SK-N-SH (cell line): ENCODE results near the gene SNCAIP. TPM values are rescaled to one million over a fixed set of nuclear protein-coding genes. Genes with fewer than 3 reads are reported as not detected.

ENCODE experiments used
- CTCF ChIA-PET: fragments of 300-600, 350-600 bp; formaldehyde crosslinking; extraction: SDS; loops from one replicate; lab custom pipeline; 2021; lab: Yijun Ruan, JAX
- POLR2A ChIA-PET: fragments of 350-600 bp; sonication (Branson Sonifier 250); formaldehyde crosslinking; extraction: SDS; loops from one replicate; lab custom pipeline; 2020; ENCODE audit warnings: antibody characterized with exemption, inconsistent platforms; lab: Yijun Ruan, JAX
- DNase-seq: peaks from one replicate; pipeline ENCODE4 v3.0.0; 2012
- H2AFZ ChIP-seq: fragments of 200-600 bp; sonication (generic); 2 replicates; pipeline ENCODE4 v1.8.1; 2016; ENCODE audit warnings: antibody characterized with exemption, mild to moderate bottlenecking, low read depth
- H3F3A ChIP-seq: fragments of 200-600 bp; sonication (generic); replicated peaks from 2 replicates; pipeline ENCODE3; 2016; ENCODE audit warnings: antibody characterized with exemption, mild to moderate bottlenecking; ENCODE audit not compliant: insufficient read depth
- H3K27ac ChIP-seq, 2 experiments: fragments of 200-500 bp in 1 of 2; fragments of 200-600 bp in 1 of 2; sonication (Bioruptor generic) in 1 of 2; sonication (generic), shearing (Covaris generic) in 1 of 2; 2 replicates each; pipeline versions ENCODE4 v1.5.1 to v1.6.1; 2014 to 2016; ENCODE audit warnings: low read depth in 2 of 2, inconsistent platforms in 1 of 2, low read length in 1 of 2, mild to moderate bottlenecking in 1 of 2, mixed read lengths in 1 of 2
- H3K27me3 ChIP-seq: fragments of 200-600 bp; sonication (generic), shearing (Covaris generic); 2 replicates; pipeline ENCODE4 v1.6.1; 2016; ENCODE audit warnings: mixed run types; ENCODE audit not compliant: insufficient read depth
- H3K36me3 ChIP-seq, 2 experiments: fragments of 200-500 bp in 1 of 2; fragments of 200-600 bp in 1 of 2; sonication (Bioruptor generic) in 1 of 2; sonication (generic) in 1 of 2; replicated peaks in 1 of 2; 2 replicates each; pipeline versions ENCODE3 to v1.5.1; 2014 to 2016; ENCODE audit warnings: low read length in 1 of 2, mild to moderate bottlenecking in 1 of 2; ENCODE audit not compliant: insufficient read depth in 2 of 2, control insufficient read depth in 1 of 2
- H3K4me1 ChIP-seq, 2 experiments: fragments of 200-500 bp in 1 of 2; fragments of 200-600 bp in 1 of 2; sonication (Bioruptor generic) in 1 of 2; sonication (generic), shearing (Covaris generic) in 1 of 2; 2 replicates each; pipeline versions ENCODE4 v1.5.1 to v1.6.1; 2014 to 2016; ENCODE audit warnings: low read depth in 1 of 2, low read length in 1 of 2, mixed run types in 1 of 2; ENCODE audit not compliant: insufficient read depth in 2 of 2, control insufficient read depth in 1 of 2
- H3K4me2 ChIP-seq: fragments of 200-600 bp; sonication (generic), shearing (Covaris generic); 2 replicates; pipeline ENCODE4 v1.6.1; 2017; ENCODE audit warnings: mixed run types
- H3K4me3 ChIP-seq, 2 experiments: fragments of 200-500 bp in 1 of 2; fragments of 200-600 bp in 1 of 2; sonication (Bioruptor generic) in 1 of 2; sonication (generic), shearing (Covaris generic) in 1 of 2; 2 replicates each; pipeline versions ENCODE4 v1.5.1 to v1.8.1; 2014 to 2016; ENCODE audit warnings: low read depth in 2 of 2, inconsistent platforms in 1 of 2, low read length in 1 of 2, mild to moderate bottlenecking in 1 of 2, mixed read lengths in 1 of 2, moderate library complexity in 1 of 2
- H3K79me2 ChIP-seq: fragments of 200-600 bp; sonication (generic); 2 replicates; pipeline ENCODE4 v1.8.1; 2017; ENCODE audit warnings: mild to moderate bottlenecking; ENCODE audit not compliant: insufficient read depth
- H3K9ac ChIP-seq: fragments of 200-600 bp; sonication (generic); 2 replicates; pipeline ENCODE4 v1.6.1; 2017; ENCODE audit warnings: mixed run types
- H3K9me2 ChIP-seq: fragments of 200-600 bp; sonication (generic); 2 replicates; pipeline ENCODE4 v1.6.1; 2017; ENCODE audit warnings: mixed run types
- H3K9me3 ChIP-seq: fragments of 200-600 bp; sonication (generic); 2 replicates; pipeline ENCODE4 v1.6.1; 2017; ENCODE audit warnings: mixed run types, mild to moderate bottlenecking, moderate library complexity
- H4K20me1 ChIP-seq: fragments of 200-600 bp; sonication (generic); 2 replicates; pipeline ENCODE4 v1.6.1; 2017; ENCODE audit warnings: mild to moderate bottlenecking, mixed run types; ENCODE audit not compliant: insufficient read depth
- EP300 ChIP-seq, 2 experiments: IDR thresholded peaks; 2 replicates each; pipeline versions ENCODE4 v1.4.0 to v1.6.1; 2012; ENCODE audit warnings: borderline replicate concordance in 1 of 2, low read depth in 1 of 2, low read length in 1 of 2
- EZH2phosphoT487 ChIP-seq: fragments of 200-600 bp; sonication (generic); IDR thresholded peaks from 2 replicates; pipeline ENCODE4 v1.6.1; 2017; ENCODE audit warnings: low read depth, mixed run types, mild to moderate bottlenecking, antibody characterized with exemption, moderate library complexity, borderline replicate concordance
- FOXJ3 ChIP-seq: sonication (generic); formaldehyde crosslinking; IDR thresholded peaks from 2 replicates; pipeline ENCODE4 v1.5.1; 2020; ENCODE audit warnings: mild to moderate bottlenecking, missing genetic modification reagents
- GABPA ChIP-seq: IDR thresholded peaks from 2 replicates; pipeline ENCODE4 v1.4.0; 2012; ENCODE audit warnings: low read depth, mild to moderate bottlenecking
- GATA2 ChIP-seq: sonication (generic); formaldehyde crosslinking; IDR thresholded peaks from 2 replicates; pipeline ENCODE4 v1.5.0; 2020; ENCODE audit warnings: mild to moderate bottlenecking, missing genetic modification reagents
- JUND ChIP-seq: IDR thresholded peaks from 2 replicates; pipeline ENCODE4 v1.4.0; 2012
- MEF2A ChIP-seq: IDR thresholded peaks from 2 replicates; pipeline ENCODE4 v1.4.0; 2012; ENCODE audit warnings: low read depth, borderline replicate concordance
- MXI1 ChIP-seq: IDR thresholded peaks from 2 replicates; pipeline ENCODE4 v1.6.1; 2012; ENCODE audit warnings: mild to moderate bottlenecking, low read depth, low read length, improper control_type of control experiment
- NFIC ChIP-seq: IDR thresholded peaks from 2 replicates; pipeline ENCODE4 v1.4.0; 2012; ENCODE audit warnings: borderline replicate concordance
- PBX3 ChIP-seq: IDR thresholded peaks from 2 replicates; pipeline ENCODE4; 2012
- RCOR1 ChIP-seq: fragments of 150-350 bp; IDR thresholded peaks from 2 replicates; pipeline ENCODE4 v1.6.1; 2017; ENCODE audit warnings: antibody characterized with exemption, low read length
- RFX5 ChIP-seq: IDR thresholded peaks from 2 replicates; pipeline ENCODE4 v1.6.1; 2012; ENCODE audit warnings: mild to moderate bottlenecking, improper control_type of control experiment, low read length
- RXRA ChIP-seq: IDR thresholded peaks from 2 replicates; pipeline ENCODE4 v1.4.0; 2012; ENCODE audit warnings: low read depth, mild to moderate bottlenecking, borderline replicate concordance
- SMC3 ChIP-seq: IDR thresholded peaks from 2 replicates; pipeline ENCODE4 v1.6.1; 2012; ENCODE audit warnings: low read depth, low read length, improper control_type of control experiment
- TCF12 ChIP-seq: IDR thresholded peaks from 2 replicates; pipeline ENCODE4 v1.4.0; 2012
- ZBTB33 ChIP-seq: IDR thresholded peaks from 2 replicates; pipeline ENCODE4 v1.4.0; 2012; ENCODE audit warnings: low read depth, borderline replicate concordance
- whole genome bisulfite sequencing: methylation state at CpG from one replicate; pipeline ENCODE4 v1.1.6; 2017; ENCODE audit warnings: low lambda C conversion rate; 5-methylcytosine and 5-hydroxymethylcytosine counted together
- polyA plus RNA-seq, 3 experiments: library from polyadenylated mRNA; depleted of rRNA; stranded (reverse); fragments of >200 nt; gene quantifications; 2 replicates each; pipeline ENCODE4 v1.2.3, GENCODE V29; 2012
- TF ChIP-seq, protein P1 (sequence below): IDR thresholded peaks from 2 replicates; pipeline ENCODE4 v1.6.1; 2012; ENCODE audit warnings: mild to moderate bottlenecking, low read depth, low read length, moderate library complexity
- TF ChIP-seq, protein P2 (sequence below): fragments of 150-350 bp; IDR thresholded peaks from 2 replicates; pipeline ENCODE4 v1.6.1; 2017; ENCODE audit warnings: antibody characterized with exemption, low read length, low read depth, borderline replicate concordance
- TF ChIP-seq, protein P3 (sequence below): fragments of 200-600 bp; sonication (generic); IDR thresholded peaks from 2 replicates; pipeline ENCODE4 v1.6.1; 2017; ENCODE audit warnings: antibody characterized with exemption, mild to moderate bottlenecking, moderate library complexity

Gene SNCAIP
- polyA plus RNA-seq, 1 of the 3 experiments (the other 2 are of a cell fraction) = not detected

DNA sequence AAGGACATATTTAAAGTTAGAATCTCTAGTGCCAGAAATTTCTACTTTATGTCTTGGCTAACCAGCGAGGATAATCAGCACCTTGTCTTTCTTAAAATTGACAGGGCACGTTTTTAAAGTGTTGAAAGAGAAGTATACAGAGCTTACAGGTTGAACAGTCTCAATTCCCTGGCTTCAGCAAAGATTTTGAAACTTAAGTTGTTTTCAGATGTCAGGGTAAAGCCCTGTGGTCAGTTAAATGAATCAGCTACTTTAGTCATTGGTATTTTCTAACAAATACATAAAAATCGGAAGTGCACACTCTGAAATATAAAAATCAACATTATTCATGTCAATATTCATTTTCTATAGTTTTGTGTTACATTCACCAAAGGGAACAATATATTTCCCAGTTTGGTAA is 29.1 kb downstream of the SNCAIP start (continued):
- TF ChIP-seq MXI1 = no peak

DNA sequence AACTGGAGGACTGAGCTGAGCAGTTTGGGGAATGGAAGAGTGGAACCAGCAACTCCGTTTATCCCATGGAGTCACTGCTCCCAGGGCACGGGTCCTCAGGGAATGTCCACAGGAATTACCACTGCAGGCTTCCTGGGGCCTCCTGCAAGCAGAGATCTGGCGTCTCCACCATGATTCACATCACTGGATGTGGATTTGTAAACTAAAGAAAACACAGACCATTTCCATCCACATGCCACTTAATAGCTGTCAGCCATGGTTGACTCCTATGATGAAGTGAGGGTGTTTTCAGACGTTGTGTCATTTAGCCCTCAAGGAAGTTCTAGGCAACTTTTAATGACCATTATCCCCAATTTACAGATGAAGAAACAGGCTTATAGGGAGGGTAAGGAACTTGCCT is 30.2 kb downstream of the SNCAIP start:
- Histone ChIP-seq H3F3A (no peaks in the 10 kb centered on the region), H3K4me3 (no peak overlapping the region), H3K4me1 (peaks cover 0 to 7% of the 10 kb centered on the region in 2 experiments; a peak in 2 of 4 replicates), H3K4me2 (no peak overlapping the region), H3K79me2 (no peaks in the 10 kb centered on the region), H3K27ac (no peak overlapping the region), H2AFZ (no peak overlapping the region), H3K9me3 (no peaks in the 10 kb centered on the region), H3K9ac (no peak overlapping the region), H3K27me3 (no peaks in the 10 kb centered on the region), H3K9me2 (no peaks in the 10 kb centered on the region), H4K20me1 (no peaks in the 10 kb centered on the region), H3K36me3 (no peaks in the 10 kb centered on the region)
- no peak for DNase-seq
- TF ChIP-seq SMC3 (no peak), EZH2phosphoT487 (no peak), GATA2 (CRISPR knock-in tag) (no peak), RXRA (no peak), JUND (no peak), GABPA (no peak), NFIC (no peak), RCOR1 (no peak), TCF12 (no peak), MEF2A (no peak), EP300 (IDR thresholded peaks at IDR 0.05; ENCODE audit: borderline replicate concordance in 1 of 2, low read depth in 1 of 2, low read length in 1 of 2) (no peak), RFX5 (no peak), ZBTB33 (no peak), PBX3 (no peak), FOXJ3 (CRISPR knock-in tag) (no peak)
- TF ChIP-seq, protein P1, sequence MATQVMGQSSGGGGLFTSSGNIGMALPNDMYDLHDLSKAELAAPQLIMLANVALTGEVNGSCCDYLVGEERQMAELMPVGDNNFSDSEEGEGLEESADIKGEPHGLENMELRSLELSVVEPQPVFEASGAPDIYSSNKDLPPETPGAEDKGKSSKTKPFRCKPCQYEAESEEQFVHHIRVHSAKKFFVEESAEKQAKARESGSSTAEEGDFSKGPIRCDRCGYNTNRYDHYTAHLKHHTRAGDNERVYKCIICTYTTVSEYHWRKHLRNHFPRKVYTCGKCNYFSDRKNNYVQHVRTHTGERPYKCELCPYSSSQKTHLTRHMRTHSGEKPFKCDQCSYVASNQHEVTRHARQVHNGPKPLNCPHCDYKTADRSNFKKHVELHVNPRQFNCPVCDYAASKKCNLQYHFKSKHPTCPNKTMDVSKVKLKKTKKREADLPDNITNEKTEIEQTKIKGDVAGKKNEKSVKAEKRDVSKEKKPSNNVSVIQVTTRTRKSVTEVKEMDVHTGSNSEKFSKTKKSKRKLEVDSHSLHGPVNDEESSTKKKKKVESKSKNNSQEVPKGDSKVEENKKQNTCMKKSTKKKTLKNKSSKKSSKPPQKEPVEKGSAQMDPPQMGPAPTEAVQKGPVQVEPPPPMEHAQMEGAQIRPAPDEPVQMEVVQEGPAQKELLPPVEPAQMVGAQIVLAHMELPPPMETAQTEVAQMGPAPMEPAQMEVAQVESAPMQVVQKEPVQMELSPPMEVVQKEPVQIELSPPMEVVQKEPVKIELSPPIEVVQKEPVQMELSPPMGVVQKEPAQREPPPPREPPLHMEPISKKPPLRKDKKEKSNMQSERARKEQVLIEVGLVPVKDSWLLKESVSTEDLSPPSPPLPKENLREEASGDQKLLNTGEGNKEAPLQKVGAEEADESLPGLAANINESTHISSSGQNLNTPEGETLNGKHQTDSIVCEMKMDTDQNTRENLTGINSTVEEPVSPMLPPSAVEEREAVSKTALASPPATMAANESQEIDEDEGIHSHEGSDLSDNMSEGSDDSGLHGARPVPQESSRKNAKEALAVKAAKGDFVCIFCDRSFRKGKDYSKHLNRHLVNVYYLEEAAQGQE = no peak
- TF ChIP-seq, protein P2, sequence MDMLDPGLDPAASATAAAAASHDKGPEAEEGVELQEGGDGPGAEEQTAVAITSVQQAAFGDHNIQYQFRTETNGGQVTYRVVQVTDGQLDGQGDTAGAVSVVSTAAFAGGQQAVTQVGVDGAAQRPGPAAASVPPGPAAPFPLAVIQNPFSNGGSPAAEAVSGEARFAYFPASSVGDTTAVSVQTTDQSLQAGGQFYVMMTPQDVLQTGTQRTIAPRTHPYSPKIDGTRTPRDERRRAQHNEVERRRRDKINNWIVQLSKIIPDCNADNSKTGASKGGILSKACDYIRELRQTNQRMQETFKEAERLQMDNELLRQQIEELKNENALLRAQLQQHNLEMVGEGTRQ = no peak
- TF ChIP-seq, protein P3, sequence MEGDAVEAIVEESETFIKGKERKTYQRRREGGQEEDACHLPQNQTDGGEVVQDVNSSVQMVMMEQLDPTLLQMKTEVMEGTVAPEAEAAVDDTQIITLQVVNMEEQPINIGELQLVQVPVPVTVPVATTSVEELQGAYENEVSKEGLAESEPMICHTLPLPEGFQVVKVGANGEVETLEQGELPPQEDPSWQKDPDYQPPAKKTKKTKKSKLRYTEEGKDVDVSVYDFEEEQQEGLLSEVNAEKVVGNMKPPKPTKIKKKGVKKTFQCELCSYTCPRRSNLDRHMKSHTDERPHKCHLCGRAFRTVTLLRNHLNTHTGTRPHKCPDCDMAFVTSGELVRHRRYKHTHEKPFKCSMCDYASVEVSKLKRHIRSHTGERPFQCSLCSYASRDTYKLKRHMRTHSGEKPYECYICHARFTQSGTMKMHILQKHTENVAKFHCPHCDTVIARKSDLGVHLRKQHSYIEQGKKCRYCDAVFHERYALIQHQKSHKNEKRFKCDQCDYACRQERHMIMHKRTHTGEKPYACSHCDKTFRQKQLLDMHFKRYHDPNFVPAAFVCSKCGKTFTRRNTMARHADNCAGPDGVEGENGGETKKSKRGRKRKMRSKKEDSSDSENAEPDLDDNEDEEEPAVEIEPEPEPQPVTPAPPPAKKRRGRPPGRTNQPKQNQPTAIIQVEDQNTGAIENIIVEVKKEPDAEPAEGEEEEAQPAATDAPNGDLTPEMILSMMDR = no peak
- ChIA-PET POLR2A (no interaction called here), CTCF (interaction anchor here (0.6 kb wide), 1 partner anchor 146 kb away, joined by 3 read pairs; no protein-coding TSS in a partner anchor)
- WGBS = 24% methylated on average over 3 of the region's 4 CpGs
